Fibroblast of lung (primary cell): ENCODE data around the gene ANO10.

Experiments used
- EZH2 ChIP-seq: IDR thresholded peaks from 2 replicates; pipeline ENCODE4 v1.5.1; 2012; ENCODE audit warnings: low read length, control low read depth, mild to moderate bottlenecking; ENCODE audit errors: missing control alignments
- TF ChIP-seq, protein P1 (sequence below), 2 donors: IDR thresholded peaks in 1 of 2; conservative IDR thresholded peaks in 1 of 2; 1 replicate in 1 of 2; 2 replicates in 1 of 2; pipeline ENCODE4 v1.5.1; 2011 to 2012; ENCODE audit warnings: low read length in 2 of 2, control low read depth in 1 of 2, inconsistent platforms in 1 of 2, low read depth in 1 of 2, mild to moderate bottlenecking in 1 of 2

- no peak for TF ChIP-seq EZH2
- TF ChIP-seq, protein P1, sequence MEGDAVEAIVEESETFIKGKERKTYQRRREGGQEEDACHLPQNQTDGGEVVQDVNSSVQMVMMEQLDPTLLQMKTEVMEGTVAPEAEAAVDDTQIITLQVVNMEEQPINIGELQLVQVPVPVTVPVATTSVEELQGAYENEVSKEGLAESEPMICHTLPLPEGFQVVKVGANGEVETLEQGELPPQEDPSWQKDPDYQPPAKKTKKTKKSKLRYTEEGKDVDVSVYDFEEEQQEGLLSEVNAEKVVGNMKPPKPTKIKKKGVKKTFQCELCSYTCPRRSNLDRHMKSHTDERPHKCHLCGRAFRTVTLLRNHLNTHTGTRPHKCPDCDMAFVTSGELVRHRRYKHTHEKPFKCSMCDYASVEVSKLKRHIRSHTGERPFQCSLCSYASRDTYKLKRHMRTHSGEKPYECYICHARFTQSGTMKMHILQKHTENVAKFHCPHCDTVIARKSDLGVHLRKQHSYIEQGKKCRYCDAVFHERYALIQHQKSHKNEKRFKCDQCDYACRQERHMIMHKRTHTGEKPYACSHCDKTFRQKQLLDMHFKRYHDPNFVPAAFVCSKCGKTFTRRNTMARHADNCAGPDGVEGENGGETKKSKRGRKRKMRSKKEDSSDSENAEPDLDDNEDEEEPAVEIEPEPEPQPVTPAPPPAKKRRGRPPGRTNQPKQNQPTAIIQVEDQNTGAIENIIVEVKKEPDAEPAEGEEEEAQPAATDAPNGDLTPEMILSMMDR (conservative IDR thresholded peaks at IDR 0.05 in 1 of 2, IDR thresholded peaks at IDR 0.05 in 1 of 2; ENCODE audit: low read depth in 1 of 2, low read length in 2 of 2): no peak
Measured at GRCh38 chr3:43512754-43513404, 108.9 kb downstream of the ANO10 start.
